ENCODE results near the gene STX1B. TPM values are rescaled to one million over a fixed set of nuclear protein-coding genes. Genes with fewer than 3 reads are reported as not detected.

STX1B gene
- total and polyA plus RNA-seq, 2 donors (not counting 3 experiments of a cell fraction or from before 2014, with no cell fraction given) = 0.11 to 0.14 TPM

DNA sequence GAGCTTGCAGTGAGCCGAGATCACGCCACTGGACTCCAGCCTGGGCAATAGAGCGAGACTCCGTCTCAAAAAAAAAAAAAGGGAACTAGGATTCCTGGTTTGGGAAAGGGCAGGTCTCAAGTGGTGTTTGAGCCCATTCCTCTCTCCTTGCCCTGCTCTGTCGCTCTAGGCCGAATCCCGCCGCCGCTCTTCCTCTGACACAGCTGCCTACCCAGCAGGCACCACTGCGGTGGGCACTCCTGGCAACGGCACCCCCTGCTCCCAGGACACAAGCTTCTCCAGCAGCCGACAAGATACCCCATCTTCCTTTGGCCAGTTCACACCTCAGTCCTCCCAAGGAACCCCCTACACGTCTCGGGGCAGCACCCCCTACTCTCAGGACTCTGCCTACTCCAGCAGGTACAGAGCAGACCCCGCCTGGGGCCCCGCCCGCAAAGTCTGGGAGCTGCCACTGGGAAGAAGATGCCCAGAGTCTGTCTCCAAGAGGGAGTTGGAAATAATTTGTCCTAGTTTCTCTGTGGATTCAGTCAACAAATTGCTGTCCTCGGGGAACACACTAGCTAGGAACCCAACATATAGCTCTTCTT is 46.4 kb downstream of the STX1B start:
- CTCF ChIA-PET = interaction anchor here (1.0 kb wide), 1 partner anchor 10 kb away, joined by 4 read pairs; no protein-coding TSS in a partner anchor
- Histone ChIP-seq H3K27me3 (ENCODE audit: control insufficient read depth in 2 of 2, insufficient read depth in 2 of 2, low read length in 2 of 2) (no peaks in the 10 kb centered on the region), H3K36me3 (ENCODE audit: control insufficient read depth in 2 of 2, extremely low read depth in 1 of 2, insufficient read depth in 2 of 2, low read length in 2 of 2) (peaks cover 30 to 55% of the 10 kb centered on the region in 2 experiments), H2AFZ (ENCODE audit: low read depth, low read length) (no peak overlapping the region), H3K9me3 (replicated peaks; ENCODE audit: control insufficient read depth, insufficient read depth, low read length) (no peaks in the 10 kb centered on the region), H3K4me2 (ENCODE audit: insufficient read depth, low read length) (no peak overlapping the region), H3K4me1 (ENCODE audit: control insufficient read depth, extremely low read depth, insufficient read depth, low read length) (no peaks in the 10 kb centered on the region), H3K79me2 (ENCODE audit: control insufficient read depth, insufficient read depth, low read length) (peaks cover 7% of the 10 kb centered on the region), H3K9me1 (replicated peaks; ENCODE audit: control insufficient read depth, extremely low read depth, insufficient read depth, low read length) (no peaks in the 10 kb centered on the region), H3K9ac (replicated peaks; ENCODE audit: extremely low read depth, insufficient read depth, low read length) (no peak overlapping the region), H4K20me1 (replicated peaks; ENCODE audit: control insufficient read depth, extremely low read depth, insufficient read depth, low read length) (no peaks in the 10 kb centered on the region), H3K4me3 (replicated peaks in 1 of 3; ENCODE audit: insufficient read depth in 1 of 3, low read depth in 1 of 3, low read length in 3 of 3) (no peak overlapping the region), H3K27ac (ENCODE audit: insufficient read depth, low read depth, low read length) (no peak overlapping the region)
- POLR2A ChIA-PET = no interaction called here
- TF ChIP-seq JUN (IDR thresholded peaks at IDR 0.05; ENCODE audit: borderline replicate concordance, insufficient read depth, insufficient read length, low read depth) = no peak
- no peak for TF ChIP-seq EZH2 (IDR thresholded peaks at IDR 0.05; ENCODE audit: borderline replicate concordance, low read depth, low read length, severe bottlenecking)
- TF ChIP-seq GATA2 (IDR thresholded peaks at IDR 0.05; ENCODE audit: insufficient read depth, insufficient read length, low read depth, low read length) = no peak
- TF ChIP-seq POLR2A (IDR thresholded peaks at IDR 0.05; ENCODE audit: low read depth, low read length) = no peak
- no peak for TF ChIP-seq MYC (IDR thresholded peaks at IDR 0.05; ENCODE audit: low read depth, low read length)
- TF ChIP-seq, protein P1, sequence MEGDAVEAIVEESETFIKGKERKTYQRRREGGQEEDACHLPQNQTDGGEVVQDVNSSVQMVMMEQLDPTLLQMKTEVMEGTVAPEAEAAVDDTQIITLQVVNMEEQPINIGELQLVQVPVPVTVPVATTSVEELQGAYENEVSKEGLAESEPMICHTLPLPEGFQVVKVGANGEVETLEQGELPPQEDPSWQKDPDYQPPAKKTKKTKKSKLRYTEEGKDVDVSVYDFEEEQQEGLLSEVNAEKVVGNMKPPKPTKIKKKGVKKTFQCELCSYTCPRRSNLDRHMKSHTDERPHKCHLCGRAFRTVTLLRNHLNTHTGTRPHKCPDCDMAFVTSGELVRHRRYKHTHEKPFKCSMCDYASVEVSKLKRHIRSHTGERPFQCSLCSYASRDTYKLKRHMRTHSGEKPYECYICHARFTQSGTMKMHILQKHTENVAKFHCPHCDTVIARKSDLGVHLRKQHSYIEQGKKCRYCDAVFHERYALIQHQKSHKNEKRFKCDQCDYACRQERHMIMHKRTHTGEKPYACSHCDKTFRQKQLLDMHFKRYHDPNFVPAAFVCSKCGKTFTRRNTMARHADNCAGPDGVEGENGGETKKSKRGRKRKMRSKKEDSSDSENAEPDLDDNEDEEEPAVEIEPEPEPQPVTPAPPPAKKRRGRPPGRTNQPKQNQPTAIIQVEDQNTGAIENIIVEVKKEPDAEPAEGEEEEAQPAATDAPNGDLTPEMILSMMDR (IDR thresholded peaks at IDR 0.05; ENCODE audit: extremely low read depth in 1 of 2, insufficient read depth in 1 of 2, low read depth in 1 of 2, low read length in 2 of 2) = no peak
- TF ChIP-seq, protein P2, sequence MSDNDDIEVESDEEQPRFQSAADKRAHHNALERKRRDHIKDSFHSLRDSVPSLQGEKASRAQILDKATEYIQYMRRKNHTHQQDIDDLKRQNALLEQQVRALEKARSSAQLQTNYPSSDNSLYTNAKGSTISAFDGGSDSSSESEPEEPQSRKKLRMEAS (IDR thresholded peaks at IDR 0.05; ENCODE audit: insufficient read depth, insufficient read length) = no peak
- TF ChIP-seq FOS (IDR thresholded peaks at IDR 0.05; ENCODE audit: borderline replicate concordance, insufficient read depth, low read length) = no peak
- no peak for TF ChIP-seq POLR2AphosphoS5 (IDR thresholded peaks at IDR 0.05; ENCODE audit: insufficient read depth, low read depth, low read length)
- BruUV-seq (replicated peaks) = no TSS peak
- dilution Hi-C loops (cut with MboI; ENCODE audit: extremely low pct_ligation_motif_present, low sequenced_read_pairs) = no loop called here
- FAIRE-seq = no peak
- intact Hi-C loops (cut with micrococcal nuclease) = no loop called here
- no peak for DNase-seq (ENCODE audit: low read depth, low spot score)

Data from endothelial cell of umbilical vein (primary cell).